GM23338 (cell line): ENCODE data around the gene SORT1. TPM values are rescaled to one million over a fixed set of nuclear protein-coding genes. Genes with fewer than 3 reads are reported as not detected.

Source experiments
- ATAC-seq: fragments of 200-7000 bp; cut with Tn5 transposase; 3 replicates; pipeline ENCODE4 v1.9.1; 2020
- DNase-seq: peaks from one replicate; pipeline ENCODE4 v3.0.0-alpha.2; 2015; ENCODE audit warnings: low spot score
- H2AFZ ChIP-seq: fragments of 200-600 bp; sonication (generic); 2 replicates; pipeline ENCODE4 v1.8.0; 2016; ENCODE audit warnings: antibody characterized with exemption, mild to moderate bottlenecking, moderate library complexity
- H3F3A ChIP-seq: fragments of 200-600 bp; sonication (generic); replicated peaks from 2 replicates; pipeline ENCODE4 v1.8.0; 2017; ENCODE audit warnings: antibody characterized with exemption, mixed run types, low read depth
- H3K27ac ChIP-seq: fragments of 200-600 bp; sonication (generic); 2 replicates; pipeline ENCODE4 v1.6.1; 2016; ENCODE audit warnings: low read depth
- H3K27me3 ChIP-seq: fragments of 200-600 bp; sonication (generic); 2 replicates; pipeline ENCODE4 v1.8.0; 2016; ENCODE audit warnings: mild to moderate bottlenecking, mixed run types, moderate library complexity; ENCODE audit not compliant: insufficient read depth
- H3K36me3 ChIP-seq: fragments of 200-600 bp; sonication (generic); 2 replicates; pipeline ENCODE4 v1.8.0; 2016; ENCODE audit warnings: mild to moderate bottlenecking; ENCODE audit not compliant: insufficient read depth
- H3K4me1 ChIP-seq: fragments of 200-600 bp; sonication (generic); 2 replicates; pipeline ENCODE4 v1.8.0; 2016; ENCODE audit warnings: mild to moderate bottlenecking, moderate library complexity; ENCODE audit not compliant: insufficient read depth
- H3K4me2 ChIP-seq: fragments of 200-600 bp; sonication (generic); 2 replicates; pipeline ENCODE4 v1.7.1; 2017; ENCODE audit warnings: mixed run types
- H3K4me3 ChIP-seq: fragments of 200-600 bp; sonication (generic); 2 replicates; pipeline ENCODE4 v1.6.1; 2016; ENCODE audit warnings: mixed run types
- H3K79me2 ChIP-seq: fragments of 200-600 bp; sonication (generic); replicated peaks from 2 replicates; pipeline ENCODE4 v1.8.0; 2017; ENCODE audit warnings: mild to moderate bottlenecking; ENCODE audit not compliant: insufficient read depth
- H3K9me2 ChIP-seq: fragments of 200-600 bp; sonication (generic); 2 replicates; pipeline ENCODE4 v1.8.0; 2017; ENCODE audit not compliant: insufficient read depth
- H4K20me1 ChIP-seq: fragments of 200-600 bp; sonication (generic); replicated peaks from 2 replicates; pipeline ENCODE4 v1.8.0; 2017; ENCODE audit warnings: mild to moderate bottlenecking; ENCODE audit not compliant: insufficient read depth
- H3K27ac Mint-ChIP-seq: 2 replicates; pipeline ENCODE4 v1.8.0; 2020; ENCODE audit warnings: inconsistent platforms, mild to moderate bottlenecking, moderate library complexity, mixed read lengths
- H3K27me3 Mint-ChIP-seq: 3 replicates; pipeline ENCODE4 v1.8.0; 2022; ENCODE audit warnings: low read depth, mild to moderate bottlenecking, moderate library complexity, mixed read lengths, inconsistent platforms; ENCODE audit not compliant: insufficient read depth, poor library complexity
- H3K36me3 Mint-ChIP-seq: 3 replicates; pipeline ENCODE4 v1.8.0; 2021; ENCODE audit warnings: low read depth, mild to moderate bottlenecking, inconsistent platforms, moderate library complexity, mixed read lengths
- H3K4me1 Mint-ChIP-seq: 3 replicates; pipeline ENCODE4 v1.8.0; 2020; ENCODE audit warnings: mild to moderate bottlenecking, inconsistent platforms, mixed read lengths
- H3K4me3 Mint-ChIP-seq: 3 replicates; pipeline ENCODE4 v1.8.0; 2021; ENCODE audit warnings: moderate library complexity, mild to moderate bottlenecking, inconsistent platforms, mixed read lengths
- H3K9me3 Mint-ChIP-seq: 3 replicates; pipeline ENCODE4 v1.8.0; 2020; ENCODE audit warnings: moderate library complexity, mild to moderate bottlenecking, inconsistent platforms, mixed read lengths
- CREB1 ChIP-seq: fragments of 250-450 bp; sonication (Bioruptor Pico); IDR thresholded peaks from 2 replicates; pipeline ENCODE4 v1.5.0; 2020; ENCODE audit warnings: low read depth, mild to moderate bottlenecking, moderate library complexity
- CTCF ChIP-seq, 2 experiments: fragments of 200-600 bp in 1 of 2; sonication (generic) in 1 of 2; conservative IDR thresholded peaks; 2 replicates each; pipeline versions ENCODE4 v1.5.1 to v1.6.1; 2016 to 2017; ENCODE audit warnings: antibody characterized with exemption in 2 of 2, low read depth in 2 of 2, mild to moderate bottlenecking in 2 of 2, moderate library complexity in 1 of 2
- ETS1 ChIP-seq: IDR thresholded peaks from 2 replicates; pipeline ENCODE4 v1.6.1; 2016; ENCODE audit warnings: antibody characterized with exemption
- EZH2 ChIP-seq: fragments of 200-600 bp; sonication (generic); IDR thresholded peaks from one replicate; pipeline ENCODE4 v1.8.0; 2017; ENCODE audit warnings: antibody characterized with exemption, mild to moderate bottlenecking, low read depth; ENCODE audit not compliant: unreplicated experiment
- EZH2phosphoT487 ChIP-seq: fragments of 200-600 bp; sonication (generic); IDR thresholded peaks from one replicate; pipeline ENCODE4 v1.8.1; 2018; ENCODE audit warnings: antibody characterized with exemption; ENCODE audit not compliant: unreplicated experiment
- JUNB ChIP-seq: IDR thresholded peaks from one replicate; pipeline ENCODE4 v1.6.1; 2016; ENCODE audit warnings: antibody characterized with exemption; ENCODE audit not compliant: unreplicated experiment
- NANOG ChIP-seq: IDR thresholded peaks from 2 replicates; pipeline ENCODE4 v1.6.1; 2016; ENCODE audit warnings: antibody characterized with exemption, borderline replicate concordance
- POLR2AphosphoS5 ChIP-seq: IDR thresholded peaks from 2 replicates; pipeline ENCODE4 v1.6.1; 2016; ENCODE audit warnings: antibody characterized with exemption, low read depth
- REST ChIP-seq: IDR thresholded peaks from one replicate; pipeline ENCODE4 v1.6.1; 2018; ENCODE audit warnings: antibody characterized with exemption; ENCODE audit not compliant: unreplicated experiment
- STAT1 ChIP-seq: IDR thresholded peaks from one replicate; pipeline ENCODE4 v1.6.1; 2016; ENCODE audit warnings: antibody characterized with exemption; ENCODE audit not compliant: unreplicated experiment
- ZNF114 ChIP-seq: fragments of 250-450 bp; sonication (Bioruptor Pico); IDR thresholded peaks from 2 replicates; pipeline ENCODE4 v1.5.0; 2020; ENCODE audit warnings: mild to moderate bottlenecking, moderate library complexity
- ZNF331 ChIP-seq: fragments of 250-450 bp; sonication (Bioruptor Pico); IDR thresholded peaks from 2 replicates; pipeline ENCODE4 v1.5.0; 2020; ENCODE audit warnings: low read depth, mild to moderate bottlenecking, moderate library complexity
- ZNF462 ChIP-seq: fragments of 250-450 bp; sonication (Bioruptor Pico); IDR thresholded peaks from 2 replicates; pipeline ENCODE4 v1.5.0; 2020; ENCODE audit warnings: mild to moderate bottlenecking, moderate library complexity
- polyA plus RNA-seq: library from polyadenylated mRNA; unstranded; fragments of >200 nt; fragmentation: Nextera tagmentation; extraction: Ambion mirVana; gene quantifications from 2 replicates; pipeline ENCODE4 v1.2.1, GENCODE V29; 2016
- total RNA-seq: library from RNA; depleted of rRNA; stranded (reverse); fragments of >200 nt; shearing (Covaris generic); gene quantifications from 2 replicates; pipeline ENCODE4 v1.2.3, GENCODE V29; 2014

Gene SORT1
- total and polyA plus RNA-seq, 2 experiments from 2014 or later, result 10.9 to 55.4 TPM

- Histone ChIP-seq H3K4me2 (no peak overlapping the region), H3K27me3 (no peaks in the 10 kb centered on the region), H3K79me2 (no peaks in the 10 kb centered on the region), H3F3A (no peaks in the 10 kb centered on the region), H3K4me3 (no peak overlapping the region), H4K20me1 (no peaks in the 10 kb centered on the region; the same call in 1 of the 2 replicates), H3K4me1 (peaks cover 12% of the 10 kb centered on the region; the same call in 1 of the 2 replicates), H3K36me3 (peaks cover 15% of the 10 kb centered on the region; the same call in 1 of the 2 replicates), H3K27ac (no peak overlapping the region), H2AFZ (no peak overlapping the region), H3K9me2 (no peaks in the 10 kb centered on the region)
- no peak overlapping the region for H3K4me3 Mint-ChIP-seq
- TF ChIP-seq ZNF462 (CRISPR knock-in tag), result no peak
- no peak for TF ChIP-seq JUNB
- no peak for TF ChIP-seq CREB1 (CRISPR knock-in tag)
- no peak for TF ChIP-seq ZNF331 (CRISPR knock-in tag)
- TF ChIP-seq EZH2phosphoT487, result no peak
- TF ChIP-seq ZNF114 (CRISPR knock-in tag), result no peak
- no peak for TF ChIP-seq STAT1
- no peak for TF ChIP-seq ETS1
- no peak for TF ChIP-seq POLR2AphosphoS5
- TF ChIP-seq NANOG, result no peak
- no peak for TF ChIP-seq EZH2
- no peak for TF ChIP-seq CTCF (conservative IDR thresholded peaks at IDR 0.05; ENCODE audit: low read depth in 2 of 2)
- TF ChIP-seq REST, result no peak
- peaks cover 4% of the 10 kb centered on the region for H3K27me3 Mint-ChIP-seq
- H3K27ac Mint-ChIP-seq, result no peak overlapping the region
- peaks cover 17% of the 10 kb centered on the region for H3K4me1 Mint-ChIP-seq
- no peaks in the 10 kb centered on the region for H3K9me3 Mint-ChIP-seq
- DNase-seq (no peak), ATAC-seq (no peak)
- peaks cover 9% of the 10 kb centered on the region for H3K36me3 Mint-ChIP-seq
Measured at GRCh38 chr1:109309347-109309746, 88.4 kb downstream of the SORT1 start.
